GM12891 (cell line): ENCODE results near the gene KCNJ13. TPM values are rescaled to one million over a fixed set of nuclear protein-coding genes. Genes with fewer than 3 reads are reported as not detected.
A peak's percentile ranks its signal among the peaks of the same experiment; 100 is the strongest.

Source experiments
- DNase-seq: peaks from one replicate; pipeline ENCODE4 v3.0.0; 2011; ENCODE audit warnings: low spot score; ENCODE audit not compliant: insufficient read length
- FAIRE-seq: peaks from 2 replicates; lab custom pipeline; 2011; peaks lifted over from hg19 to GRCh38; lab: Jason Lieb, UNC
- PAX5 ChIP-seq: IDR thresholded peaks from 2 replicates; pipeline ENCODE4 v1.6.1; 2011; ENCODE audit warnings: low read length, moderate library complexity, mild to moderate bottlenecking; ENCODE audit not compliant: insufficient read depth, severe bottlenecking
- POLR2A ChIP-seq: IDR thresholded peaks from 2 replicates; pipeline ENCODE4 v1.6.1; 2011; ENCODE audit warnings: low read depth, low read length, control low read depth
- POLR2AphosphoS5 ChIP-seq: IDR thresholded peaks from 2 replicates; pipeline ENCODE4 v1.6.1; 2011; ENCODE audit warnings: low read depth, low read length, control low read depth
- POU2F2 ChIP-seq: IDR thresholded peaks from 2 replicates; pipeline ENCODE4 v1.6.1; 2011; ENCODE audit warnings: low read depth, mild to moderate bottlenecking, control low read depth, low read length, moderate library complexity
- SPI1 ChIP-seq: IDR thresholded peaks from 2 replicates; pipeline ENCODE4 v1.6.1; 2011; ENCODE audit warnings: low read depth, low read length, control low read depth
- TAF1 ChIP-seq: IDR thresholded peaks from 2 replicates; pipeline ENCODE4 v1.6.1; 2011; ENCODE audit warnings: low read depth, low read length, control low read depth
- polyA plus RNA-seq: library from polyadenylated mRNA; unstranded; fragments of >200 nt; gene quantifications from one replicate; pipeline ENCODE4 v1.2.1, GENCODE V29; 2012; ENCODE audit warnings: low read depth, missing spikeins, inconsistent platforms; ENCODE audit not compliant: missing spikeins

KCNJ13 gene
- 0.04 TPM for polyA plus RNA-seq

- DNase-seq, result no peak
- TF ChIP-seq PAX5 (no peak), POU2F2 (no peak), TAF1 (no peak), POLR2A (no peak), SPI1 (no peak), POLR2AphosphoS5 (no peak)
- no peak for FAIRE-seq
Observed at GRCh38 chr2:232776435-232776834, at the start of gene KCNJ13. Gene KCNJ13, minus strand, starts transcription at chr2:232776565. Its CDS starts 5,203 bp downstream, at chr2:232771362.

GRCh38 chr2:232817756-232818155 lies 41.4 kb upstream of the KCNJ13 start:
- FAIRE-seq, result no peak
- no peak for DNase-seq
- TF ChIP-seq TAF1 (no peak), PAX5 (no peak), POLR2AphosphoS5 (no peak)

GRCh38 chr2:232816657-232817056 lies 40.3 kb upstream of the KCNJ13 start:
- TF ChIP-seq SPI1 (no peak), TAF1 (no peak), PAX5 (no peak), POU2F2 (no peak), POLR2A (no peak), POLR2AphosphoS5 (no peak)
- DNase-seq, result no peak
- FAIRE-seq, result no peak

- no peak for TF ChIP-seq SPI1
- no peak for TF ChIP-seq PAX5
- no peak for TF ChIP-seq TAF1
- no peak for TF ChIP-seq POLR2AphosphoS5
- no peak for TF ChIP-seq POU2F2
- no peak for TF ChIP-seq POLR2A
- DNase-seq (no peak), FAIRE-seq (peak; percentile 51)
Observed at GRCh38 chr2:232815569-232815968, 39.2 kb upstream of the KCNJ13 start.

- no peak for FAIRE-seq
- TF ChIP-seq POLR2A (no peak), POU2F2 (no peak), PAX5 (no peak)
- no peak for DNase-seq
Observed at GRCh38 chr2:232810444-232810843, 34.1 kb upstream of the KCNJ13 start.

DNA sequence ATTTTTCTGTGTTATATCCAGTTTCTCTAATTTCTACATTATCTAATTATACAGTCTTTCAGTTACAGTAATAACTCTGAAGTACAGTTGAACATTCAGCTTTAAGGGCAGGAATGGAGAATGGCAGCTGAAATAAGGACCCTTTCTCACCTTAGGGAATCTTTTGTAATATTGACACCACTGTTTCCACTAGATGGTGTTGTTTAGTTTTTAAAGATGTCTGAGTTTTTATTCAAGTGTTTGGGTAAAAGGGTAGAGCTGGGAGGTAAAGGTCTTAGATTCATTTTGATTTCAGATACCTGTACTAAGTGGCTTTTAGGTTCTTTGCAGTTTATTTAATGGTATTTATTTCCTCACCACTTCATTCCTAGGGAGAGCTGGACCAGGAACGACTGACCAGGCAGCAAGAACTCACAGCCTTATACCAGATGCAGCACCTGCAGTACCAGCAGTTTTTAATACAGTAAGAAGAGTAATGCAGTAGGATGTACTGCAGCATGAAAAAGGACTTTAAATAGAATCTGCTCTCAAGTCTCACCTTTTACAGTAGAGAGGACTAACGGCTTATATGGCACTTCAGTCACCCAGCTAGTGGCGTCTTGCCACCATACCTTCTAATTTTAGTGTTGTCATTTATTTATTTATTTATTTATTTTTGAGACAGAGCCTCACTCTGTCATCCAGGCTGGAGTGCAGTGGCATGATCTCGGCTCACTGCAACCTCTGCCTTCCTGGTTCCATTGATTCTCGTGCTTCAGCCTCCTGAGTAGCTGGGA lies 33.2 kb upstream of the KCNJ13 start:
- TF ChIP-seq POU2F2, result no peak
- FAIRE-seq (no peak), DNase-seq (no peak)

DNA sequence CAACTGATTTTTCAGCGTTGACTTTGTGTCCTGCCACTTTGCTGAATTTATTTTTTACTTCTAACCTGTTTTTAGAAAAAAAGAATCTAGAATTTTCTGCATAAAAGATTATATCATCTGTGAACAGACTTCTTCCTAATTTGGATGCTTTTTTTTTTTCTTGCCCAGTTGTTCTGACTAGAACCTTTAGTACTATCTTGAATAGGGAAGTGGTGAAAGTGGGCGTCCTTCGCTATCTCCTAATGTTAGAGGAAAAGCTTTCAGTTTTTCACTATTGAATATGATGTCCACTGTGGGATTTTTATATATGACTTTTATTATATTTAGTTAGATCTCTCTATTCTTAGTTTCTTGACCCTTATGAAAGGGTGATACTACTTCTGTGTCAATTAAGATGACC lies 25.7 kb upstream of the KCNJ13 start:
- TF ChIP-seq TAF1, result no peak
- TF ChIP-seq POLR2A, result no peak
- TF ChIP-seq PAX5, result no peak
- no peak for TF ChIP-seq POU2F2
- TF ChIP-seq SPI1, result no peak
- TF ChIP-seq POLR2AphosphoS5, result no peak
- DNase-seq, result no peak
- FAIRE-seq, result no peak

DNA sequence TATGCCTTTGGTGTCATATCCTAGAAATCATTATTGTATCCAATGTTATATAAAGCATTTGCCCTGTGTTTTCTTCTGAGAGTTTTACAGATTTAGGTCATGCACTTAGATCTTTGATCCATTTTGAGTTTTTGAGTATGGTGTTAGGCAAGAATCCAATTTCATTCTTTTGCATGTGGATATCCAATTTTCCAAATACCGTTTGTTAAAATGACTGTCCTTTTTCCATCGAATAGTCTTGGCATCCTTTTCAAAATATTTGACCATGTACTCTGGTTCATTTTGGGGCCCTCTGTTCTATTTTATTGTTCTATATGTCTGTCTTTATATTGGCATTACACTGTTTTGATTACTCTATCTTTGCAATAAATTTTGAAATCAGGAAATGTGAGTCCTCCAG lies 23.8 kb upstream of the KCNJ13 start:
- TF ChIP-seq SPI1 (no peak), TAF1 (no peak), PAX5 (no peak), POU2F2 (no peak), POLR2AphosphoS5 (no peak), POLR2A (no peak)
- no peak for DNase-seq
- FAIRE-seq, result no peak

GRCh38 chr2:232798187-232798586 lies 21.8 kb upstream of the KCNJ13 start:
- peak; percentile 71 for FAIRE-seq
- no peak for TF ChIP-seq SPI1
- no peak for TF ChIP-seq POU2F2
- no peak for TF ChIP-seq TAF1
- TF ChIP-seq PAX5, result no peak
- TF ChIP-seq POLR2A, result no peak
- TF ChIP-seq POLR2AphosphoS5, result no peak
- DNase-seq, result no peak

DNA sequence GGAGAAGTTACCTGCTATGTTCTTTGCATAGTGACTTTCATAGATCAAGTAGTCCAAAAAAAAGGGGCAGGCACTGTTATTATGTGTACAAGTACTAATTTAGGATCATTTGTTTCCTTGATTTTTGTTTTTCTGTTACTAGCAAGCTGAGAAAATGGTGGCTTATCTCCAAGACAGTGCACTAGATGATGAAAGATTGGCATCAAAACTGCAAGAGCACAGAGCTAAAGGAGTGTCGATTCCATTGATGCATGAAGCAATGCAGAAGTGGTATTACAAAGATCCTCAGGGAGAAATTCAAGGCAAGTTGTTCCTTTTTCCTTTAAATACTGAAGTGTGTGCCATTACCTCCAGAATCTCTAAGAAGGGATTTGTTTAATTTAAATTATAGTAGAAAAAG lies 19.6 kb upstream of the KCNJ13 start:
- TF ChIP-seq PAX5 (no peak), SPI1 (no peak), POLR2AphosphoS5 (no peak), POU2F2 (no peak), POLR2A (no peak), TAF1 (no peak)
- FAIRE-seq (no peak), DNase-seq (no peak)

DNA sequence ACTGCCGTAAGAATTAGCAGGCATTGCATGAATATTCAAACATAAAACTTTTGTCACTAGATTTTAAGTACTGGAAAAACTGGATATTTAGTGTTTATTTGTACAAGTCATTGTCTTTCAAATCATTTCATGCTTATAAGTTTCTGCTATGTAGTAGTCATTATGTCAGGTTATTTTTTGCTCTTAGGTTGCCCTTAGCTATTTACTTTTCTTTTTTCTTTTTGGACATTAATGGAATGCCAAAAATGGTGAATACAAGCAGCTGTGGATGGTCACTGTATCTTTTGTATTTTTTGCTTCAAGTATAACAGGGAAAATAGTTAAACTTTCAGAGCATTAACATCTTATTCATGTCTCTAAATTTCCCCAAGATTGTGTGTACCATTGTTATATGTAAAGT lies 18.6 kb upstream of the KCNJ13 start:
- TF ChIP-seq SPI1, result no peak
- TF ChIP-seq PAX5, result no peak
- no peak for TF ChIP-seq POLR2A
- no peak for TF ChIP-seq POLR2AphosphoS5
- TF ChIP-seq POU2F2, result no peak
- no peak for TF ChIP-seq TAF1
- DNase-seq (no peak), FAIRE-seq (no peak)
